ENCODE data around the gene HTR6. TPM values are rescaled to one million over a fixed set of nuclear protein-coding genes. Genes with fewer than 3 reads are reported as not detected.

Gene HTR6
- total and polyA plus RNA-seq, 2 experiments from 2014 or later: not detected

GRCh38 chr1:19678931-19679453 is 14.3 kb downstream of the HTR6 start:
- no peak for DNase-seq (ENCODE audit: low read depth in 1 of 2, low spot score in 1 of 2)
- H3K27ac ChIP-seq: no peak overlapping the region
- H3K27me3 ChIP-seq: peaks cover 3% of the 10 kb centered on the region
- TF ChIP-seq CTCF (IDR thresholded peaks at IDR 0.05; ENCODE audit: low read depth, low read length): no peak
- no peaks in the 10 kb centered on the region for H3K9me3 ChIP-seq (ENCODE audit: low read depth)
- no peaks in the 10 kb centered on the region for H3K4me1 ChIP-seq (ENCODE audit: low read depth)
- no peaks in the 10 kb centered on the region for H3K36me3 ChIP-seq
- no peak overlapping the region for H3K4me3 ChIP-seq

GRCh38 chr1:19679691-19680090 is 15.0 kb downstream of the HTR6 start:
- H3K4me1 ChIP-seq (ENCODE audit: low read depth): no peaks in the 10 kb centered on the region
- peaks cover 3% of the 10 kb centered on the region for H3K27me3 ChIP-seq
- H3K27ac ChIP-seq: no peak overlapping the region
- DNase-seq (ENCODE audit: low read depth in 1 of 2, low spot score in 1 of 2): no peak
- H3K4me3 ChIP-seq: no peak overlapping the region
- no peak for TF ChIP-seq CTCF (IDR thresholded peaks at IDR 0.05; ENCODE audit: low read depth, low read length)
- no peaks in the 10 kb centered on the region for H3K36me3 ChIP-seq
- no peaks in the 10 kb centered on the region for H3K9me3 ChIP-seq (ENCODE audit: low read depth)

GRCh38 chr1:19680644-19681043 is 16.0 kb downstream of the HTR6 start:
- H3K9me3 ChIP-seq (ENCODE audit: low read depth): no peaks in the 10 kb centered on the region
- no peaks in the 10 kb centered on the region for H3K36me3 ChIP-seq
- DNase-seq (ENCODE audit: low read depth in 1 of 2, low spot score in 1 of 2): no peak
- no peak for TF ChIP-seq CTCF (IDR thresholded peaks at IDR 0.05; ENCODE audit: low read depth, low read length)
- no peaks in the 10 kb centered on the region for H3K4me1 ChIP-seq (ENCODE audit: low read depth)
- peaks cover 3% of the 10 kb centered on the region for H3K27me3 ChIP-seq
- no peak overlapping the region for H3K4me3 ChIP-seq
- no peak overlapping the region for H3K27ac ChIP-seq

- no peak overlapping the region for H3K4me3 ChIP-seq
- no peak for TF ChIP-seq CTCF (IDR thresholded peaks at IDR 0.05; ENCODE audit: low read depth, low read length)
- no peaks in the 10 kb centered on the region for H3K4me1 ChIP-seq (ENCODE audit: low read depth)
- H3K27me3 ChIP-seq: no peaks in the 10 kb centered on the region
- no peaks in the 10 kb centered on the region for H3K9me3 ChIP-seq (ENCODE audit: low read depth)
- H3K27ac ChIP-seq: no peak overlapping the region
- no peaks in the 10 kb centered on the region for H3K36me3 ChIP-seq
- peak in 1 of 2 donors; percentile 79 for DNase-seq (ENCODE audit: low read depth in 1 of 2, low spot score in 1 of 2)
Measured at GRCh38 chr1:19682257-19682656, 17.6 kb downstream of the HTR6 start.

- H3K27me3 ChIP-seq: no peaks in the 10 kb centered on the region
- H3K36me3 ChIP-seq: no peaks in the 10 kb centered on the region
- no peak overlapping the region for H3K27ac ChIP-seq
- H3K4me3 ChIP-seq: no peak overlapping the region
- TF ChIP-seq CTCF (IDR thresholded peaks at IDR 0.05; ENCODE audit: low read depth, low read length): no peak
- no peaks in the 10 kb centered on the region for H3K4me1 ChIP-seq (ENCODE audit: low read depth)
- no peaks in the 10 kb centered on the region for H3K9me3 ChIP-seq (ENCODE audit: low read depth)
- DNase-seq (ENCODE audit: low read depth in 1 of 2, low spot score in 1 of 2): no peak
Measured at GRCh38 chr1:19682901-19683300, 18.2 kb downstream of the HTR6 start.

GRCh38 chr1:19683351-19683750 is 18.7 kb downstream of the HTR6 start:
- no peak for DNase-seq (ENCODE audit: low read depth in 1 of 2, low spot score in 1 of 2)
- Histone ChIP-seq H3K27ac (no peak overlapping the region), H3K27me3 (no peaks in the 10 kb centered on the region), H3K36me3 (no peaks in the 10 kb centered on the region), H3K4me1 (ENCODE audit: low read depth) (no peaks in the 10 kb centered on the region), H3K4me3 (no peak overlapping the region), H3K9me3 (ENCODE audit: low read depth) (no peaks in the 10 kb centered on the region)
- no peak for TF ChIP-seq CTCF (IDR thresholded peaks at IDR 0.05; ENCODE audit: low read depth, low read length)
